Measurements from ENCODE around the gene HTR6. TPM values are rescaled to one million over a fixed set of nuclear protein-coding genes. Genes with fewer than 3 reads are reported as not detected.

Gene HTR6
- total RNA-seq, 4 donors from 2014 or later = 0.23 to 2.4 TPM; not detected in 2

DNA sequence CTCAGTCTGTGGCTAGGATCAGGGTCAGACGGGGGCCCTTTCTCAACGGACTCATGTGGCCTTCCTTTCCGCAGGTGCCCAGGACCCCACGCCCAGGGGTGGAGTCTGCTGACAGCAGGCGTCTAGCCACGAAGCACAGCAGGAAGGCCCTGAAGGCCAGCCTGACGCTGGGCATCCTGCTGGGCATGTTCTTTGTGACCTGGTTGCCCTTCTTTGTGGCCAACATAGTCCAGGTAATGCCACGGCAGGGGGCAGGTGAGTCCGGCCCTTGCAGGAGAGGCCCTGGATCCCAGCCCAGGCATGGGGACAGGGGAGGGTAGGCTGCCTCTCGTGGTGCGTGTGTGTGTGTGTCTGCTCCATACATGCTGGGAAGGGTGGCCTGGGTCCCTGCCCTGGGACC is 13.8 kb downstream of the HTR6 start:
- TF ChIP-seq POLR2AphosphoS5 (IDR thresholded peaks at IDR 0.05) (no peak), EP300 (IDR thresholded peaks at IDR 0.05) (no peak), POLR2A (IDR thresholded peaks at IDR 0.05) (no peak), CTCF (IDR thresholded peaks at IDR 0.05) (no peak)
- 79% methylated on average over 8 of the region's 11 CpGs for WGBS
- DNase-seq (ENCODE audit: low spot score in 2 of 2) = no peak

DNA sequence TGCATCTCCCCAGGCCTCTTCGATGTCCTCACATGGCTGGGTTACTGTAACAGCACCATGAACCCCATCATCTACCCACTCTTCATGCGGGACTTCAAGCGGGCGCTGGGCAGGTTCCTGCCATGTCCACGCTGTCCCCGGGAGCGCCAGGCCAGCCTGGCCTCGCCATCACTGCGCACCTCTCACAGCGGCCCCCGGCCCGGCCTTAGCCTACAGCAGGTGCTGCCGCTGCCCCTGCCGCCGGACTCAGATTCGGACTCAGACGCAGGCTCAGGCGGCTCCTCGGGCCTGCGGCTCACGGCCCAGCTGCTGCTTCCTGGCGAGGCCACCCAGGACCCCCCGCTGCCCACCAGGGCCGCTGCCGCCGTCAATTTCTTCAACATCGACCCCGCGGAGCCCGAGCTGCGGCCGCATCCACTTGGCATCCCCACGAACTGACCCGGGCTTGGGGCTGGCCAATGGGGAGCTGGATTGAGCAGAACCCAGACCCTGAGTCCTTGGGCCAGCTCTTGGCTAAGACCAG is 14.3 kb downstream of the HTR6 start:
- no peaks in the 10 kb centered on the region for H3K9me3 ChIP-seq
- no peak overlapping the region for H3K27ac ChIP-seq
- 93% methylated on average over 22 of the region's 34 CpGs for WGBS
- H3K36me3 ChIP-seq = peaks cover 12% of the 10 kb centered on the region
- no peak for DNase-seq (ENCODE audit: low spot score in 2 of 2)
- H3K4me3 ChIP-seq = no peak overlapping the region
- no peak for TF ChIP-seq POLR2A (IDR thresholded peaks at IDR 0.05)
- TF ChIP-seq CTCF (IDR thresholded peaks at IDR 0.05) = no peak
- no peak for TF ChIP-seq EP300 (IDR thresholded peaks at IDR 0.05)
- TF ChIP-seq POLR2AphosphoS5 (IDR thresholded peaks at IDR 0.05) = no peak
- peaks cover 5% of the 10 kb centered on the region for H3K27me3 ChIP-seq
- no peaks in the 10 kb centered on the region for H3K4me1 ChIP-seq

More for the DNA sequence above, 13.8 kb downstream of the HTR6 start:
- Histone ChIP-seq H3K36me3 (peaks cover 12% of the 10 kb centered on the region), H3K9me3 (no peaks in the 10 kb centered on the region), H3K27me3 (peaks cover 5% of the 10 kb centered on the region), H3K27ac (no peak overlapping the region), H3K4me1 (no peaks in the 10 kb centered on the region), H3K4me3 (no peak overlapping the region)

DNA sequence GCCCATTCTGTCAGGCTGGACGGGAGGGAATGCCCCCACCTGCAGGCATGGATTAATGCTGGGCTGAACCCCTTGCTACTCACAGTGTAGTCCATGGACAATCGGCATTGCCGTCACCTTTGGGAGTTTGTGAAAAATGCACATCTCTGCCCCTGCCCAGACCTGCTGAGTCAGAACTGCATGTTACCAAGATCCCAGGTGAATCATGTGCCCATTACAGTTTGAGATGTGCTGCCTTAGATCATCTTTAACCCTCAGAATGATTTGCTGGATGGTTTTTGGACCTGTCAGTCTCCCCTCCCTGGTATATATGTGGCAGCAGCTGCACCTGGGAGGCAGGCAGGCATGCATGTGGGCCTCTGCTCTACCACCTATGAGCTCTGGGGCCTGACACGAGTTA is 15.0 kb downstream of the HTR6 start:
- Histone ChIP-seq H3K4me1 (no peaks in the 10 kb centered on the region), H3K4me3 (no peak overlapping the region), H3K27me3 (peaks cover 5% of the 10 kb centered on the region), H3K9me3 (no peaks in the 10 kb centered on the region), H3K36me3 (peaks cover 12% of the 10 kb centered on the region), H3K27ac (no peak overlapping the region)
- DNase-seq (ENCODE audit: low spot score in 2 of 2) = no peak
- WGBS = 76% methylated on average over 4 of the region's 4 CpGs
- TF ChIP-seq EP300 (IDR thresholded peaks at IDR 0.05) (no peak), POLR2AphosphoS5 (IDR thresholded peaks at IDR 0.05) (no peak), POLR2A (IDR thresholded peaks at IDR 0.05) (no peak), CTCF (IDR thresholded peaks at IDR 0.05) (no peak)

- WGBS = 75% methylated on average over 7 of the region's 7 CpGs
- no peaks in the 10 kb centered on the region for H3K4me1 ChIP-seq
- DNase-seq (ENCODE audit: low spot score in 2 of 2) = no peak
- no peak for TF ChIP-seq POLR2A (IDR thresholded peaks at IDR 0.05)
- no peak overlapping the region for H3K4me3 ChIP-seq
- no peak overlapping the region for H3K27ac ChIP-seq
- H3K9me3 ChIP-seq = no peaks in the 10 kb centered on the region
- no peaks in the 10 kb centered on the region for H3K27me3 ChIP-seq
- H3K36me3 ChIP-seq = peaks cover 12% of the 10 kb centered on the region
These were observed 16.0 kb downstream of the HTR6 start for GRCh38 chr1:19680644-19681043.

GRCh38 chr1:19682257-19682656 is 17.6 kb downstream of the HTR6 start:
- no peak overlapping the region for H3K27ac ChIP-seq
- no peak for DNase-seq (ENCODE audit: low spot score in 2 of 2)
- 58% methylated on average over 2 of the region's 3 CpGs for WGBS
- H3K27me3 ChIP-seq = no peaks in the 10 kb centered on the region
- H3K4me3 ChIP-seq = no peak overlapping the region
- H3K9me3 ChIP-seq = no peaks in the 10 kb centered on the region
- H3K4me1 ChIP-seq = no peaks in the 10 kb centered on the region
- peaks cover 12% of the 10 kb centered on the region for H3K36me3 ChIP-seq
- TF ChIP-seq CTCF (IDR thresholded peaks at IDR 0.05) (no peak), POLR2AphosphoS5 (IDR thresholded peaks at IDR 0.05) (no peak), POLR2A (IDR thresholded peaks at IDR 0.05) (no peak), EP300 (IDR thresholded peaks at IDR 0.05) (no peak)

- H3K4me3 ChIP-seq = no peak overlapping the region
- no peaks in the 10 kb centered on the region for H3K27me3 ChIP-seq
- peaks cover 18% of the 10 kb centered on the region for H3K36me3 ChIP-seq
- H3K27ac ChIP-seq = no peak overlapping the region
- 79% methylated on average over 5 of the region's 7 CpGs for WGBS
- no peaks in the 10 kb centered on the region for H3K9me3 ChIP-seq
- no peak for TF ChIP-seq EP300 (IDR thresholded peaks at IDR 0.05)
- TF ChIP-seq CTCF (IDR thresholded peaks at IDR 0.05) = no peak
- TF ChIP-seq POLR2A (IDR thresholded peaks at IDR 0.05) = no peak
- TF ChIP-seq POLR2AphosphoS5 (IDR thresholded peaks at IDR 0.05) = no peak
- DNase-seq (ENCODE audit: low spot score in 2 of 2) = no peak
- no peaks in the 10 kb centered on the region for H3K4me1 ChIP-seq
These were observed 18.2 kb downstream of the HTR6 start for GRCh38 chr1:19682901-19683300.

All from suprapubic skin (tissue), 4 donors.